HEK293 (cell line): ENCODE data around the gene ZSCAN31.
A peak's percentile ranks its signal among the peaks of the same experiment; 100 is the strongest.
"Not testable (repeated sequence)": the region's sequence is repeated elsewhere in the genome, so short reads cannot be mapped to it uniquely, and the experiment has no call there.

Experiments
- CTCF ChIA-PET: fragments of 350-600 bp; formaldehyde crosslinking; extraction: SDS; loops from one replicate; lab custom pipeline; 2021; ENCODE audit warnings: antibody characterized with exemption; lab: Yijun Ruan, JAX
- POLR2A ChIA-PET: fragments of 300-600 bp; formaldehyde crosslinking; extraction: SDS; loops from one replicate; lab custom pipeline; 2020; ENCODE audit warnings: antibody characterized with exemption, inconsistent platforms; lab: Yijun Ruan, JAX
- H3K27ac ChIP-seq: fragments of 200-500 bp; sonication (Bioruptor generic); 2 replicates; pipeline ENCODE4 v1.5.1; 2014; ENCODE audit warnings: low read depth, low read length, control low read depth, inconsistent platforms; ENCODE audit errors: extremely low read depth
- H3K36me3 ChIP-seq, 2 experiments: fragments of 200-500 bp in 1 of 2; sonication (Bioruptor generic) in 1 of 2; 1 replicate in 1 of 2; 2 replicates in 1 of 2; pipeline ENCODE4 v1.5.1; 2014 to 2017; ENCODE audit warnings: inconsistent platforms in 2 of 2, low read length in 2 of 2; ENCODE audit not compliant: control insufficient read depth in 2 of 2, insufficient read depth in 1 of 2
- H3K4me1 ChIP-seq: fragments of 200-500 bp; sonication (Bioruptor generic); 2 replicates; pipeline ENCODE4 v1.5.1; 2014; ENCODE audit warnings: mild to moderate bottlenecking, low read length, inconsistent platforms; ENCODE audit not compliant: control insufficient read depth, insufficient read depth
- H3K4me3 ChIP-seq: 2 replicates; pipeline ENCODE4 v1.5.1; 2011; ENCODE audit warnings: low read depth, mild to moderate bottlenecking, control low read depth, low read length, moderate library complexity
- H3K9me3 ChIP-seq: fragments of 200-500 bp; sonication (Bioruptor generic); 2 replicates; pipeline ENCODE4 v1.5.1; 2014; ENCODE audit warnings: low read depth, low read length, inconsistent platforms; ENCODE audit not compliant: control insufficient read depth, insufficient read depth
- GLI4 ChIP-seq: fragments of 450-650 bp; formaldehyde crosslinking; IDR thresholded peaks from 2 replicates; pipeline ENCODE4 v1.5.1; 2016; ENCODE audit warnings: missing biosample characterization, missing genetic modification characterization
- MZF1 ChIP-seq: fragments of 450-650 bp; formaldehyde crosslinking; IDR thresholded peaks from 2 replicates; pipeline ENCODE4 v1.5.1; 2017; ENCODE audit warnings: missing biosample characterization, missing genetic modification characterization, borderline replicate concordance
- PRDM2 ChIP-seq: fragments of 450-650 bp; formaldehyde crosslinking; IDR thresholded peaks from 2 replicates; pipeline ENCODE4 v1.5.1; 2016; ENCODE audit warnings: missing biosample characterization, missing genetic modification characterization, borderline replicate concordance
- PRDM6 ChIP-seq: fragments of 450-650 bp; formaldehyde crosslinking; IDR thresholded peaks from 2 replicates; pipeline ENCODE4 v1.5.1; 2017; ENCODE audit warnings: missing biosample characterization, missing genetic modification characterization
- WT1 ChIP-seq: fragments of 450-650 bp; formaldehyde crosslinking; IDR thresholded peaks from 2 replicates; pipeline ENCODE4 v1.5.1; 2016; ENCODE audit warnings: missing biosample characterization, missing genetic modification characterization
- ZBTB17 ChIP-seq: fragments of 450-650 bp; formaldehyde crosslinking; IDR thresholded peaks from 2 replicates; pipeline ENCODE4 v1.5.1; 2016; ENCODE audit warnings: missing biosample characterization, missing genetic modification characterization
- ZNF18 ChIP-seq: fragments of 450-650 bp; formaldehyde crosslinking; IDR thresholded peaks from 2 replicates; pipeline ENCODE4 v1.5.1; 2016; ENCODE audit warnings: missing biosample characterization, missing genetic modification characterization
- ZNF19 ChIP-seq: fragments of 450-650 bp; formaldehyde crosslinking; IDR thresholded peaks from 2 replicates; pipeline ENCODE4; 2016; ENCODE audit warnings: missing biosample characterization, missing genetic modification characterization, low read depth
- ZNF211 ChIP-seq: fragments of 450-650 bp; formaldehyde crosslinking; IDR thresholded peaks from 2 replicates; pipeline ENCODE4 v1.5.1; 2016; ENCODE audit warnings: low read depth, missing biosample characterization, missing genetic modification characterization
- ZNF26 ChIP-seq: fragments of 450-650 bp; formaldehyde crosslinking; IDR thresholded peaks from 2 replicates; pipeline ENCODE4 v1.5.1; 2016; ENCODE audit warnings: missing biosample characterization, missing genetic modification characterization
- ZNF558 ChIP-seq: fragments of 450-650 bp; formaldehyde crosslinking; IDR thresholded peaks from 2 replicates; pipeline ENCODE4 v1.5.1; 2016; ENCODE audit warnings: missing biosample characterization, missing genetic modification characterization
- ZNF610 ChIP-seq: fragments of 450-650 bp; formaldehyde crosslinking; IDR thresholded peaks from 2 replicates; pipeline ENCODE4 v1.5.1; 2016; ENCODE audit warnings: missing biosample characterization, missing genetic modification characterization, borderline replicate concordance
- ZNF664 ChIP-seq: fragments of 450-650 bp; formaldehyde crosslinking; IDR thresholded peaks from 2 replicates; pipeline ENCODE4 v1.5.1; 2016; ENCODE audit warnings: missing biosample characterization, missing genetic modification characterization
- ZNF701 ChIP-seq: fragments of 450-650 bp; formaldehyde crosslinking; IDR thresholded peaks from 2 replicates; pipeline ENCODE4 v1.5.1; 2016; ENCODE audit warnings: missing biosample characterization, missing genetic modification characterization

The ZSCAN31 gene

GRCh38 chr6:28311139-28311823 is 24.7 kb downstream of the ZSCAN31 start (continued):
- TF ChIP-seq MZF1 (tag by site-specific recombination): peak; percentile 74
- no peak for TF ChIP-seq PRDM6 (tag by site-specific recombination)
- TF ChIP-seq GLI4 (tag by site-specific recombination): no peak
- TF ChIP-seq ZNF610: 0 out of 2 replicates have a peak, but pooled peaks have one; percentile 48
- no peak for TF ChIP-seq ZNF26 (tag by site-specific recombination)
- no peak for TF ChIP-seq ZNF19 (tag by site-specific recombination)
- no peak for TF ChIP-seq PRDM2
- no peak for TF ChIP-seq ZNF558 (tag by site-specific recombination)
- TF ChIP-seq WT1 (tag by site-specific recombination): peak; percentile 73; the same call in 1 of the 2 replicates
- TF ChIP-seq ZNF211 (tag by site-specific recombination): no peak
- TF ChIP-seq ZNF664 (tag by site-specific recombination): no peak
- TF ChIP-seq ZBTB17 (tag by site-specific recombination): peak; percentile 60; the same call in 1 of the 2 replicates
- TF ChIP-seq ZNF701: no peak
- no peak for TF ChIP-seq ZNF18

GRCh38 chr6:28306363-28306762 is 29.6 kb downstream of the ZSCAN31 start:
- H3K4me1 ChIP-seq, CTCF ChIA-PET, POLR2A ChIA-PET, H3K9me3 ChIP-seq, H3K4me3 ChIP-seq, H3K27ac ChIP-seq: not testable (repeated sequence)
- H3K36me3 ChIP-seq: peaks cover 7 to 15% of the 10 kb centered on the region in 2 experiments; a peak in 2 of 3 replicates
